Activated CD8-positive, alpha-beta memory T cell treated with anti-CD3 and anti-CD28 coated beads for 48 hours (primary cell): ENCODE results near the gene ACADS.

Experiments used
- DNase-seq, 3 experiments: peaks; one replicate each; pipeline ENCODE4 v3.0.0-alpha.2; 2020; ENCODE audit warnings: low read depth in 2 of 3, low spot score in 2 of 3

The ACADS gene, protein sequence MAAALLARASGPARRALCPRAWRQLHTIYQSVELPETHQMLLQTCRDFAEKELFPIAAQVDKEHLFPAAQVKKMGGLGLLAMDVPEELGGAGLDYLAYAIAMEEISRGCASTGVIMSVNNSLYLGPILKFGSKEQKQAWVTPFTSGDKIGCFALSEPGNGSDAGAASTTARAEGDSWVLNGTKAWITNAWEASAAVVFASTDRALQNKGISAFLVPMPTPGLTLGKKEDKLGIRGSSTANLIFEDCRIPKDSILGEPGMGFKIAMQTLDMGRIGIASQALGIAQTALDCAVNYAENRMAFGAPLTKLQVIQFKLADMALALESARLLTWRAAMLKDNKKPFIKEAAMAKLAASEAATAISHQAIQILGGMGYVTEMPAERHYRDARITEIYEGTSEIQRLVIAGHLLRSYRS

DNA sequence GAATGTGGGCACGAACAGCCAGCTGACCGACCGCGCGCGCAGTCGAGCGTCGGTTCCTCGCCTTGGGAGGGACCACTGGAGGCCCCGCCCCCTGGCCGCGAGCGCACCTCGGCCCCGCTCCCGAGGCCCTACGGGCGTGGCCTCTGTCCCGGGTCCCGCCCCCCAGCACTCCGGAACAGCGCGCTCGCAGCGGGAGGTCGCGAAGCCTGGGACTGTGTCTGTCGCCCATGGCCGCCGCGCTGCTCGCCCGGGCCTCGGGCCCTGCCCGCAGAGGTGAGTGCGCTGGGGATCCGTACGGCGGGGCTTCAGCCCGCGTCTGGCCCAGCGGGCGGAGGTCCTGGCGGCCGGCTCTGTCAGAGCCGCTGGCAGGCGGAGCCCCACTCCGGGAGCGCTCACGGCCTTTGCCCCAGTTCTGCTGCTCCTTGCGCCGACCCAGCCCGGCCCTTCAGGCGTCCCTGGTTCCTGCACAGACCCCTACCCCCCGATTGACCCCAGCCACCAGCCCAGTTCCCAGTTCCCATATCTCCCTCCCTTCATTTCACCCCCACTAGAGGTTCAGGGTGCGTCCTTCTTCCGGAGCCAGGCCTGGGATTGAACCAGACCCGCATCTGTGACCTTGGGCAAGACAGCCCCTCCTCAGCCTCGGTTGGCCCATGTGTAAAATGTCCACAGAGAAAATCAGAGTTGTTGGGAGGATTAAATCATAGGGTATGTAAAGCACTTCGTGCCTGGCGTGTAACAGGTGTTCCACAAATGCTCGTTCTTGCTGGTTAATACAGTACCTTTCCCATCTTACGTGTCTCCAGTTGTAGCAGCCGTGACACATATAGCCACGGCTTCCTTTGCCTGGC, at the start of gene ACADS:
Gene ACADS (plus strand): TSS at position 168 of the 851 bp plus-strand sequence. CDS start 60 bp downstream, at position 228.
- DNase-seq, result peak; percentile 72 to 78 (median 73)

DNA sequence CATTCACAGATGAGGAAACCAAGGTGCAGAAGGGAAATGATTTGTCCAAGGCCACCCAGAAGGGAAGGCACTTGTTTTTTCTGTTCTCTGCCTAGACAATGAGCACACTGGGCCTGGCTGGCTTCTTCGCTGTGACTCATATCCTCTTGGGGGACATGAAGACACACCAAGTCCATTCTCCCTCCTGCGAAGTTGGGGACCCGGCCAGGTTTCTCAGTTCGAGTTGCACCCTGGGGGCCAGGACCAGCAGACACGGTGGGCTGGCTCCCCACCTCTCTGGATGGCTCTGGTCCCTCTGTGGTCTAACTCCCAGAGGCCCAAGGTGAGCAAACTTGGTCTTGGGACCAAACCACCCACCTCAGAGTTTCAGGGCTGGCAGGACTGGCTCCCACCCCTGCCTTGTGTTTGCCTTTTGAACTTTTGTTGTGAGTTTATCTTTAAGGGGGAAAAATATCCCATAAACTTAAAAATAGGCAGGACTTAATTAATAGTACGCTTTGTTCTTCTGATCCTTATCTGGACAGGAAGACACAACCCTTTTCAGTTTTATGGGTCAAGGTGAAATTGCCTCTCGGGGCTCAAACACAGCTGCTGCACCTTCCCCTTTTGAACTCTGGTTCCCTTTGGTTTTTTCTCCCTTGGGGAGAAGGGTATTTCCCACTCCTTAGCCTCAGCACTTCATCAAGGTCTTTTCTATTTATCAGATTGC, 47.7 kb upstream of the ACADS start:
- DNase-seq, result peak in 1 of 3 experiments; percentile 5

DNA sequence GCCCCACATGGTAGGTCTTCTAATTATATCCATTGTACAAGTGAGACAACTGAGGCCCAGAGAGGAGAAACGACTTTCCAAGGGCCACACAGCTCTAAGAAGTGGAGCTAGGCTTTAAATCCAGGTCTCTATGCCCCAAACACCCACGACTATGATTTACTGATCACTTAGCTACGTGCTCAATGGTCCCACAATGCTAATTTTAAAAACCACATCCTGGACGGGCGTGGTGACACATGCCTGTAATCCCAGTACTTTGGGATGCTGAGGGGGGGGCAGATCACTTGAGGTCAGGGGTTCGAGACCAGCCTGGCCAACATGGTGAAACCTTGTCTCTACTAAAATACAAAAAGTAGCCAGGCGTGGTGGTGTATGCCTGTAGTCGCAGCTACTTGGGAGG, 47.1 kb upstream of the ACADS start:
- no peak for DNase-seq

DNA sequence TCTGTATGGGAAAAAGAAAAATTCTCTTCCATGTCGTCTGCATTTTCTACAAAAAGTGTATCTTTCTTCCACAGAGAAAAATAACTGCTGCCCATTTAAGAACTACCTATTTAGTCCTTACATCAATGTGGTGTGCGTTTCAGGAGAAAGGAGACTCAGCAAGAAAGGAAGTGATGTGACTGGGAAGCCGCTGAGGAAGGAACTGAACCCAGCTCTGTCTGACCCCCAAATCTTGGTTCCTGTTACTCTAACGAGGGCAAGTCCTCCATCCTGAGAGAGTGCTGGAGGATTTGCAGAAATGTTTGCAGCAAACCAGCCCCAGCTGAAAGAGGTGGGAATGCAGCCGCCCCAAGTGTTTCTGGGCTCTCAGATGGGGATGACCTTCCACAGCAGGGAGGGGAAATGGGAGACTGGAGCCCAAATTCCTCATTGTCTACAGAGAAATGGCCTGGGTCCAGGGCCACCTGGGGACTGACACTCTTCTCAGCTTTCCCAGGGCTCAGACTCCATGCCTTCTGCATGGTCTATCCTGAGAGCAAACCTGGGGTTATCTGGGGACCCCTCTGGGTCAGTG, 45.4 kb upstream of the ACADS start:
- DNase-seq, result no peak

DNA sequence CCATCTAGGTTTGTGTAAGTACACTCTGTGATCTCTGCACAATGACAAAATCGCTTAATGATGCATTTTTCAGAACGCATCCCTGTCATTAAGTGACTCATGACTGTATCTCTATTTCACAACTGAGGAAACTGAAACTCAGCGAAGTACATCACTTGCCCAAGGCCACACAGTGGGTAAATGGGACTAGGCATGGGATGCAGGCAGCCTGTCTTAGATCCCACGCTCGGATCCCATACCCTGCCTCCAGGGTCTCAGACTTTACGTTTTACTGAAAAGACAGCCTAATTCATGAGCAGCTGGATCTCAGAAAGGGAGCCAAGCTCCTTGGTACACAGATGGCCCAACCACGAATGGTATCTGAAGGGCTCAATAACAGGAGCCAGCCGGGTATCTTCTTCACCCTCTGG, 41.1 kb upstream of the ACADS start:
- DNase-seq, result no peak

DNA sequence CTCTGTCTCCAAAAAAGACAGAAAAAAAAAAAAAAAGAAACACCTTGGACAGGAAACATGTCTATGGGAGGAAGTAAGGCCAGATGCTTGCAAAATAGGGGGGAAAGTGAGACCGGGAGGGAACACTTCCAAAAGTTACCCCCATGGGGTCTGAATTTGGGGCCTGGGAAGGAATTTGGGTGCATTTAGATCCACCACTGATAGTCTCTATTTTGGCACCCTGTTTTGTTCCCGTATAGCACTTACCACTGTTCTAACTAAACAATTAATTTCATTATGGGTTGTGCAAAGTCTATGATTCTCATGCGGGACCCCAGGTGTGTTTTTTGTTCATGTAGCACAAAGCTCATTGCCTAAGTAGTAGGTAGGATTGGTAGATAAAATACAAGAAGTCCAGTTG, 40.1 kb upstream of the ACADS start:
- DNase-seq, result no peak

DNA sequence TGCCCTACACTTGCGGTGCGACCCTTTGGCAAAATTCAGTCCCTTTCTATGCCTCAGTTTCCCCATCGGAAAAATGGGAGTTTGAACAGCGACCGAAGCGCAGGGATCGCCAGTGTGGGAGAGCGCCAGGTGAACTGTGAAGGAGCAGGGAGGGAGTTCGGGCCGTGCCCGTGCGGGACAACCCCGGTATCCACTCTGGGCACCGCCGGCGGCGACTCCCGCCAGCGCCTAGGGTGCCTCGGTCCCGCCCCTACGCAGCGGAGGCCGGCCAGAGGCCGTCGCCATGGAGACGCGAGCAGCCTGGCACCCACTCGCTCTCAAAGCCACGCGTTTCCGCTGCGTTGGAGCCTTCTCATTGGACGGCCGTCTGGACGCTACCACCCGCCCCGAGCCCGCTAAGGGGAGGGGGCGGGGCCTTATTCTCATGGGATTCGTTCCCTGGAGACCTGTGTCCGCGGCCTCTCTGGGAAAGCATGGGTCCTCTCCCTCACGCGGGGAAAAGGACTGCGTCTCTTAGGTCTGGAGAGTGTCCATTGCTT, 39.4 kb upstream of the ACADS start:
- peak; percentile 89 to 92 (median 92) for DNase-seq

DNA sequence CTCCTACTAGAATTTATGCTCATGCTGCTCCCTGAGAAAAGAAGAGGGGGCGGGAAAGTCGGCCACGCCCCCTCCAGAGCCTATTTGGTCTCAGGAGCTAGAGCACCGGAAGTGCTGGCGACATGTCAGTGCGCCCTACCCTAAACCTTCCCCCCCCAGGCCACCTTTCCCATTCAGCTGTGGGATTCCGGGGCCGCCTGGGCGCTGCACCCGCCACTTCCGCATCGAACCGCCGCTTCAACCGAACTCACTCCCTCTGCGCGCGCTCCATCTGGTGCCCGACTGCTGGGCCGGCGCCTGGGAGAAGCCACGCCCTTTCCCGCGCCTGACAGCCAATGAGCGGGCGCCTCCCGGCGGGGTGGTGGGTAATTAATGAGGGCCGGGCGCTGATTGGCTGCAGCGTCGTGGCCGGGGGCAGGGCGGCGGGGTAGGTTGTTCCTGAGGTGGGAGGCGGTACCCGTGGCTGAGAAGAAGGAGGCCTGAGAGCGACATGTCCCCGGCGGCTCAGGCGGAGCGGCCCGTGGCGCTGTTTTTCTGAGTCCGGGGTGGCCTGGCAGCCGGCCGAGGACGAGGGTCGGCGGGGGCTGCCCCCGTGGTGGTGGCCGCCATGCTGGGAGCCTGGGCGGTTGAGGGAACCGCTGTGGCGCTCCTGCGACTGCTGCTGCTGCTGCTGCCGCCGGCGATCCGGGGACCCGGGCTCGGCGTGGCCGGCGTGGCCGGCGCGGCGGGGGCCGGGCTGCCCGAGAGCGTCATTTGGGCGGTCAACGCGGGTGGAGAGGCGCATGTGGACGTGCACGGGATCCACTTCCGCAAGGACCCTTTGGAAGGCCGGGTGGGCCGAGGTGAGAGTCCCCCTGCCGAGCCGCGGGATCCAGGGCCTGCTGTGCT, 38.7 kb upstream of the ACADS start, which contains the start of gene MLEC:
Gene MLEC (plus strand): TSS at position 460 of the 888 bp plus-strand sequence. CDS start 148 bp downstream, at position 608.
- DNase-seq, result peak; percentile 96 to 100 (median 98)

DNA sequence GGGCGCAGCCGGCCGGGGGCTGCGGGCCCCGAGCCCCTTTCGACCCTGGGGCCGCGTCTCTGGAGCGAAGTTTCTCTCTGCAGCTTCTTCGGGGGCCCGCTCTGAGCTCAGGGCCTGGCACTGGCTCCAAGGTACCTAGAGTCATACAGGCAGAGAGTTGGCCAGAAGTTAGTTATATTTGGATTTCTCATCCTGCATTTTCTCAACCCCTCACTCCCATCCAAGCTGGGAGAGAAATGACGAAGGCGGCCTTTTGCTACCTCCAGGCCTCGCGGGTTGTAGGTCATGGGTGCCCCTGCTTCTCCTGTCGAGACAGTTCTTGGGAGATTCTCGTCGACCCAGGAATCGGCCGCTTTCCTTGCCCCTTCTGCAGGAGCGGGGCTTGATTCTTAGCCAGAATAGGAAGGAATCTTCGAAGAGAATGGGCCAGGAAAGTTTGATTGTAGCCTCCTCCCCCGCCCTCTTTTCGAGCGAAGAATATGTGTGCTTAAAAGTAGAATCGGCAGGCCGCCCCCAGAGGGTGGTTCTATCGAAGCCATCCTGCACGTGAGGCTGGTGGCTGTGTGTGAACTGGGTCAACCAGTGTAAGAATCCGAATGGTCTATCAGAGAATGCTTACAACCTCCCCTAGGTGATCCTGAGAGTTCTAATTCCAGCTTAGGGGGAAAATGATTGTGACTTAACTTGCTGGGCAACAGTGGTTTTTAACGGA, 37.9 kb upstream of the ACADS start:
- no peak for DNase-seq

DNA sequence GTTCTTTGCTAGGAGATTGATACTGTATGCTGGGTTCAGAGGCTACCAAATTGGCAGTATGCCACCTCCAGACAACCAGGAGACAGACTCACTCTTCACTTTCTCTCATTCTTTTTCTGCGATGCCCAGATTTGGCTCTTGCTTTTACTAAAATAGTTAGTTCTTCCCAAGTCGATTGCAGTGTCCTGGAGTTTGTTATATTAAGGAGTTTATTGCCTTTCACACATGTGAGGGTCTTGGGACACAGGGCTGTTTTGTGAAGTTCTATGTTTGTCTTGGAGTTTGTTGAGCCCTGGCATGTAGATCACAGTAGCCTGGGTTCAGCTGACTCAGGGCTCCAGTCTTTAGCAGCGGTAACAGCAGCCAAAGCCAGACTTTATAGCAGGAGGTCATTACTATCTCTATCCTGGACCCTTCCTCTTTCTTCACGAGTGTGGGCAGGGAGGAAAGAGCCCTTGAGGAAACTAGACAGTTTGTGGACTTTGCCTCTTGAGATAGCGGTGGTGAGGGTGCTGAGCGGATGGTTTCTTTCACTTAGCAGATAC, 37.0 kb upstream of the ACADS start:
- no peak for DNase-seq

DNA sequence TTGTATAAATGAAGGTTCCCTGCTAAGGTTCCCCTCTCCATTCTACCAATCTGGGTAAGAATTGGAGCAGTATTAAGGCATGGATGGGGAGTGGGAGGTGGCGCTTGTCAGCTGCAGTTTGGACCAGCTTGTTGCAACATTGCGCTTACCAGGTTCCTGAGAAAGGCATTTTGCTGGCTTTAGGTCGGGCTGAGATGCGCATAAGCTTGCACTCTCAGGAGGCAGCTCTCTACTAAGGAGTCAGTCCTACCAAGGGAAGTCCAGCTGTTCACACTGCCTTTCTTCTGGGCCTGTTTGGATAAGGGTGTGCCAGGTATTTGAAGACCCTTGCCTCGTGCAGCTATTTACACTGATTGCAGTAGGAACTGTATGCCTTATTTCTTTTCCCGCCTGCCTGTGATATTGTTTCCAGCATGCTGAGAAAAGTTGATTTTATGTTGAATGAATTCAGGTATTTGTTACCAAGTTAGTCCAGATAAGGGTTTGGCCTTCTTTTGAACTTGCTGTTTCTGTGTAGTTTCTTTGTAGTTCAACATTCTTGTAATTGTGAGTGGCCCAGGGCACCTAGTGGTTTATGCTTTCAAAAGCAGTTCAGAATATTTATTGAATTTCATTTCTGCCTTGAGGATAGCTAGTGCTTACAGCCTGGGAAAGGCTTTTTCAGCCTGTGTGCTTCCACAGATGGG, 36.1 kb upstream of the ACADS start:
- DNase-seq, result no peak

DNA sequence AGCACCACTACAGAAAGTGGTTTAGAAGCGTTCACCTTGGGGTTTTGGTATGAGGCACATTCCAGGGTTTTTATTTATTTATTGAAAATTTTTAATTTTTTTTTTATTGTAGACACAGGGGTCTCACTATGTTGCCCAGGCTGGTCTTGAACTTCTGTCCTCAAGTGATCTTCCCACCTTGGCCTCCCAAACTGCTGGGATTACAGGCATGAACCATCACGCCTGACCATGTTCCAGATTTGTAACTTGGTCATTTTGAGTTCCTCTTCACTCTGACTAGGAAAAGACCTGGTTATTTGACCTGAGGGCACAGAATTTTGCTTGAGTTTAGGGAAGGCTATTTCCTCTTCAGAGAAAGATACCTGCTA, 35.6 kb upstream of the ACADS start:
- DNase-seq, result no peak

DNA sequence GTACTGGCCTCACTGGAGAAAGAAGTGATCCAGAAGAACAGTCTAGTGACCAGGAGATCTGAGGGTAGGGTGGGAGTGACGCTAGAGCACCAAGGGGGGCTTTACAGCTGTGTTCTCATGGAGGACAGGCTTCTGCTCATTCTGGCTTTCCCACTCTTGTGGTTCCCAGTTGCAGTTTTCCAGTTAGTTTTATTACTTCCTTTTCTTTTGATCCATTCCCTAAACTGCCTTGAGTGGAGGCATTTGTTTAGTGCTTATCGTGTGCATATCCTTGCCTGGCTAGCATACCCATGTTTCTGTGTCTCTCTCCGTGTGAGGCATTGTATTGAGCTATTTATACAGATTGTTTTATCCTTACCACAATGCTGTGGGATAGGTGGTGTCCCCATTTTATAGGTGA, 34.6 kb upstream of the ACADS start:
- no peak for DNase-seq

DNA sequence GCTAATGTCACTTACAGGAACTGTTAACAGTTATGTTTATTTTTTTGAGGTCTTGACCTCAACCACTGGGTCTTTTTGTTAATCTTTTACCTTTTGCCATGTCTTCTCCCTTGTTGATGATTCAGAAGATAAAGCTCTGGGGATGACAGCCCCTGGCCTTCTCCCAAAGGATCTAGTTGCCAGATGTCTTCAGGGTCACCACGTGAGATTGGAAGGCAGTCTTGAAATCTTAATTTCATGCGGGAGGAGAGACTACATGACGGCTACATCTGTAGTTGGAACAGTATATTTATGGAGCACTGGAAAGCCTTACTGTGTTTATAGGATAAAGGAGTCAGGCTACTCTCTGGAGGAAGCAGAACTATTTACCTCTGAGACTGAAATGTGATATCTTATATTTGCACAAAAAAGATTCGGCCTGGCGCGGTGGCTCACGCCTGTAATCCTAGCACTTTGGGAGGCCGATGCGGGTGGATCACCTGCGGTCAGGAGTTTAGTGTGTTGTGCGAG, 33.0 kb upstream of the ACADS start:
- DNase-seq, result no peak

DNA sequence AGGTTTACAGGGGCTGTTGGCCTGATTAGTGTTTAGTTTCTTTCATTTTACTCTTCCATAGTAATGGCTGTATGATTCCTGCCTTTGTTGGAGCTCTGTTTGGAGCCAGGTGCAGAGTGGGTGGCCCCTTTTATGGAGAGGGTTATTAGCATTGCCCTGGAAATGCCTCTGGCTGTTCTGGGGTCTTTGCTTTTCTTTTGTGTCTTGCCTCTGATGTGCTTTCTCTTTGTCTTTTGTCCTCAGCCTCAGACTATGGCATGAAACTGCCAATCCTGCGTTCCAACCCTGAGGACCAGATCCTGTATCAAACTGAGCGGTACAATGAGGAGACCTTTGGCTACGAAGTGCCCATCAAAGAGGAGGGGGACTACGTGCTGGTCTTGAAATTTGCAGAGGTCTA, 31.8 kb upstream of the ACADS start:
- no peak for DNase-seq

DNA sequence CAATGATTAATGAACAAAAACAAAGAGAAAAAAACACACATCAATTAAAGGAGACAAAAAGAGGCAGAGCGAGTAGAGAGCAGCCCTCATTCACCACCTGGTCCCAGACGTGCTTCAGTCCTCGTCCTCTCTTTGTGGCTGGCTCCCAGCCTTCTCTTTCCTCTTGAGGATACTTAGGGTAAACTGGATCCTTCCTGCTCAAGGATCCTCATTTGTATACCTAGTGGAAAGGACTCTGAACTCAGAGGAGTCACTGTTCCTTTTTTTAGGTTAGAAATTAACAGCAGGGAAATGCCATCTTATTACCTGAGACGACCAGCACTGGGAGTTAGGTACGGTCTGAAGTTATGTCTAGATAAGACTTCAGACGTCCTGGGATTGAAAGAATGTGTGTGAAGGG, 29.0 kb upstream of the ACADS start:
- no peak for DNase-seq

DNA sequence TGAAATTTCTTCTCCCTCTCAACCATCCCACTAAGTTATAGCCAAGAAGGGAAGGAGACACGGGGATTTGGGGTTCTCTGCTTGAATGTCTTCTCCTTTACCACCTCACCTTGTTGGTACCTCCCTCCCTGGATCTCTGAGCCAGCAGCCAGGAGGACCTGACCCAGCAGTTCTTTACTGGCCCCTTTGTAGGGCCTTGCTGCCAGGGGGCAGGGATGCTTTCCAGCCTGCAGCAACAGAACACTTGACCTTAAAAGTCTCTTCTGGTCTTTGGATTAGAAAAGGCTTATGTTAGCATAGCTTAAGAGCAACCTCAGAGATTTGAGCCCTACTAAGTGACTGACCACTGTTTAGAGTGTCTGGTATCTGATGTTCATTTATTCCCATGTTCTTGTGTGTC, 28.3 kb upstream of the ACADS start:
- no peak for DNase-seq

DNA sequence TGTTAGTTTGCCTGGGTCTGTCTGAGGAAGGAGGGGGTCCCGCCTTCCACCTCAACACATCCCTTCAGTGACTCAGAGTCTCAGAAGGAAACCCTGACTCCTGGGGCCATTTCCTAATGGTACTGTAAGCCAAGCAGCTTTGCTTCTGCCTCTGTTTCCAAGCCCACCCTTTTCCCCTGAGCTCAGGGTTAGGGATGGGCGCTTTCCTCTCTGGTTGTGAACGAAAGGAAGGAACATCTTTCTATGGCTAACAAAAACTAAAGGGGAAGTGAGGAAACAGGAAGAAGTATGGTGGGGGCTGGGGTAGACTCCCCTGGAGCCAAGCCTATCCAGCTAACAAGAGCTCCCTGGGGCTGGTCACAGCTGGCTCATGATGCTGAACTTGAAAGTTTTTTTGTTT, 27.0 kb upstream of the ACADS start:
- no peak for DNase-seq
